H1 (cell line): ENCODE measurements around the gene TMEM273. TPM values are rescaled to one million over a fixed set of nuclear protein-coding genes. Genes with fewer than 3 reads are reported as not detected.

Experiments
- ASH2L ChIP-seq: fragments of 200-600, 300-600 bp; sonication (generic); IDR thresholded peaks from one replicate; pipeline ENCODE4 v1.7.1; 2017; ENCODE audit warnings: low read length
- CBX5 ChIP-seq: fragments of 300-800, 300-1000 bp; sonication (generic); IDR thresholded peaks from 2 replicates; pipeline ENCODE4 v1.7.1; 2016; ENCODE audit warnings: antibody characterized with exemption, low read length, low read depth
- CHD1 ChIP-seq: IDR thresholded peaks from 2 replicates; pipeline ENCODE4 v1.6.1; 2012; ENCODE audit warnings: low read depth, low read length, improper control_type of control experiment
- CTBP2 ChIP-seq: IDR thresholded peaks from 2 replicates; pipeline ENCODE4 v1.7.0; 2011; ENCODE audit warnings: borderline replicate concordance, mild to moderate bottlenecking, moderate library complexity, mixed read lengths, low read length; ENCODE audit not compliant: insufficient read depth, insufficient read length
- POU5F1 ChIP-seq: IDR thresholded peaks from 2 replicates; pipeline ENCODE4 v1.6.1; 2011; ENCODE audit warnings: low read depth, mild to moderate bottlenecking, low read length, moderate library complexity
- SUZ12 ChIP-seq: fragments of 200-600 bp; sonication (generic); IDR thresholded peaks from 2 replicates; pipeline ENCODE4 v1.6.1; 2012; ENCODE audit warnings: mild to moderate bottlenecking, inconsistent platforms, low read length, moderate library complexity, mixed read lengths
- TEAD4 ChIP-seq: IDR thresholded peaks from 2 replicates; pipeline ENCODE4 v1.6.1; 2012; ENCODE audit warnings: low read depth, low read length, inconsistent platforms, mixed read lengths
- polyA plus RNA-seq, 7 experiments: library from polyadenylated mRNA; depleted of rRNA in 3 of 7; stranded (reverse) in 5 of 7; unstranded in 2 of 7; fragments of >200 nt in 5 of 7; fragments of 200-250 nt in 2 of 7; gene quantifications; 1 replicate in 5 of 7; 2 replicates in 1 of 7; 4 replicates in 1 of 7; pipeline versions ENCODE4 v1.2.1 to v1.2.3, GENCODE V29; 2011 to 2013; ENCODE audit warnings: missing spikeins in 2 of 7, mixed read lengths in 2 of 7
- total RNA-seq: library from RNA; stranded (reverse); fragmentation: NEBNext Ultra II Directional; extraction: Animal tissue kit (Norgen Biotek cat#: 25700); gene quantifications from 2 replicates; pipeline ENCODE4 v1.2.1, GENCODE V29; 2021
- TF ChIP-seq, protein P1 (sequence below): IDR thresholded peaks from 2 replicates; pipeline ENCODE4 v1.6.1; 2012; ENCODE audit warnings: inconsistent platforms
- TF ChIP-seq, protein P2 (sequence below): fragments of 300-600 bp; sonication (generic); IDR thresholded peaks from 2 replicates; pipeline ENCODE4 v1.7.1; 2012; ENCODE audit warnings: low read length, moderate library complexity, mild to moderate bottlenecking, inconsistent platforms; ENCODE audit not compliant: insufficient replicate concordance

TMEM273 gene
- total and polyA plus RNA-seq, 2 of the 8 experiments (the other 6 are each of a cell fraction or from before 2014, with no cell fraction given): not detected

DNA sequence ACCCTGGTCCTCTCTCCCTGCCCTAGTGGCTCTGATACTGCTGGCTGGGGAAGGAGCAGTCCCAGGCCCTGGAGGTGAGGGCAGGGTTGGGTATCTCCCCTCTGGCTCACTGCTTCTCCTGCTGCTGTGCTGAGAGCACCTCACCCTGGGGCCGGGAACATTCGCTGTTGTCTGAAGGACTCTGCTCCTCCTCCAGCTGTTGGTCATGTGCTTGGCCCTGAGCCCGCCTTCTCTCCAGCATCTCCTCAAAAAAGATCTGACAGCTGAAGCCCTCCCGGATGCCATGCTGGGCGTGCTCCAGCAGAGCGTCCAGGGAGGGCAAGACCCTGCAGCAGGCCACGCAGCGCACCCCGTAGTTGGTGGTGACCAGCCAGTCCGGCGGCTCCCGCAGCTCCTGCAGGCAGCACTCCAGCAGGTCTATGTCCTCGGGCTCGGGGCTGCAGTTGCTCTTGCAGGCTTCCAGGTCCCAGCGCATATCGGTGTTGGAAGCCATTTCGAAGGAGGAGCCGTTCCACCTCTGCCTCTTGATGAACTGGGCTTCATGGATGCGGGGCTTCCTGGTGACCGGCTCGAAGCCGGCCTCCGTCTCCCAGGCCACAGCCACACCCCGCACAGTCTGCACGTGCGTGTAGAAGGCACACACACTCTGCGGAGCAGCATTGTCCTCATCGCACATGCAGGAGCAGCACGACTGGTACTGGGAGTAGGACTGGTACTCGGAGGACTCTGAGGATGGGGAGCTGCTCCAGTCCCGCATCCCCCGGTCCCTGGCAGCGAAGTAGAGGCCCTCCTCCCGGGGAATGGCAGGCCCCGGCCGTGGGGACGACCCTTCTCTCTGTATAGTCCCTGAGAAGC lies 56.5 kb downstream of the TMEM273 start (continued):
- TF ChIP-seq ASH2L: no peak
- TF ChIP-seq CBX5: no peak
- TF ChIP-seq, protein P1, sequence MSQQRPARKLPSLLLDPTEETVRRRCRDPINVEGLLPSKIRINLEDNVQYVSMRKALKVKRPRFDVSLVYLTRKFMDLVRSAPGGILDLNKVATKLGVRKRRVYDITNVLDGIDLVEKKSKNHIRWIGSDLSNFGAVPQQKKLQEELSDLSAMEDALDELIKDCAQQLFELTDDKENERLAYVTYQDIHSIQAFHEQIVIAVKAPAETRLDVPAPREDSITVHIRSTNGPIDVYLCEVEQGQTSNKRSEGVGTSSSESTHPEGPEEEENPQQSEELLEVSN: no peak
- TF ChIP-seq SUZ12: no peak
- no peak for TF ChIP-seq TEAD4
- no peak for TF ChIP-seq CHD1
- no peak for TF ChIP-seq POU5F1
- no peak for TF ChIP-seq CTBP2
- TF ChIP-seq, protein P2, sequence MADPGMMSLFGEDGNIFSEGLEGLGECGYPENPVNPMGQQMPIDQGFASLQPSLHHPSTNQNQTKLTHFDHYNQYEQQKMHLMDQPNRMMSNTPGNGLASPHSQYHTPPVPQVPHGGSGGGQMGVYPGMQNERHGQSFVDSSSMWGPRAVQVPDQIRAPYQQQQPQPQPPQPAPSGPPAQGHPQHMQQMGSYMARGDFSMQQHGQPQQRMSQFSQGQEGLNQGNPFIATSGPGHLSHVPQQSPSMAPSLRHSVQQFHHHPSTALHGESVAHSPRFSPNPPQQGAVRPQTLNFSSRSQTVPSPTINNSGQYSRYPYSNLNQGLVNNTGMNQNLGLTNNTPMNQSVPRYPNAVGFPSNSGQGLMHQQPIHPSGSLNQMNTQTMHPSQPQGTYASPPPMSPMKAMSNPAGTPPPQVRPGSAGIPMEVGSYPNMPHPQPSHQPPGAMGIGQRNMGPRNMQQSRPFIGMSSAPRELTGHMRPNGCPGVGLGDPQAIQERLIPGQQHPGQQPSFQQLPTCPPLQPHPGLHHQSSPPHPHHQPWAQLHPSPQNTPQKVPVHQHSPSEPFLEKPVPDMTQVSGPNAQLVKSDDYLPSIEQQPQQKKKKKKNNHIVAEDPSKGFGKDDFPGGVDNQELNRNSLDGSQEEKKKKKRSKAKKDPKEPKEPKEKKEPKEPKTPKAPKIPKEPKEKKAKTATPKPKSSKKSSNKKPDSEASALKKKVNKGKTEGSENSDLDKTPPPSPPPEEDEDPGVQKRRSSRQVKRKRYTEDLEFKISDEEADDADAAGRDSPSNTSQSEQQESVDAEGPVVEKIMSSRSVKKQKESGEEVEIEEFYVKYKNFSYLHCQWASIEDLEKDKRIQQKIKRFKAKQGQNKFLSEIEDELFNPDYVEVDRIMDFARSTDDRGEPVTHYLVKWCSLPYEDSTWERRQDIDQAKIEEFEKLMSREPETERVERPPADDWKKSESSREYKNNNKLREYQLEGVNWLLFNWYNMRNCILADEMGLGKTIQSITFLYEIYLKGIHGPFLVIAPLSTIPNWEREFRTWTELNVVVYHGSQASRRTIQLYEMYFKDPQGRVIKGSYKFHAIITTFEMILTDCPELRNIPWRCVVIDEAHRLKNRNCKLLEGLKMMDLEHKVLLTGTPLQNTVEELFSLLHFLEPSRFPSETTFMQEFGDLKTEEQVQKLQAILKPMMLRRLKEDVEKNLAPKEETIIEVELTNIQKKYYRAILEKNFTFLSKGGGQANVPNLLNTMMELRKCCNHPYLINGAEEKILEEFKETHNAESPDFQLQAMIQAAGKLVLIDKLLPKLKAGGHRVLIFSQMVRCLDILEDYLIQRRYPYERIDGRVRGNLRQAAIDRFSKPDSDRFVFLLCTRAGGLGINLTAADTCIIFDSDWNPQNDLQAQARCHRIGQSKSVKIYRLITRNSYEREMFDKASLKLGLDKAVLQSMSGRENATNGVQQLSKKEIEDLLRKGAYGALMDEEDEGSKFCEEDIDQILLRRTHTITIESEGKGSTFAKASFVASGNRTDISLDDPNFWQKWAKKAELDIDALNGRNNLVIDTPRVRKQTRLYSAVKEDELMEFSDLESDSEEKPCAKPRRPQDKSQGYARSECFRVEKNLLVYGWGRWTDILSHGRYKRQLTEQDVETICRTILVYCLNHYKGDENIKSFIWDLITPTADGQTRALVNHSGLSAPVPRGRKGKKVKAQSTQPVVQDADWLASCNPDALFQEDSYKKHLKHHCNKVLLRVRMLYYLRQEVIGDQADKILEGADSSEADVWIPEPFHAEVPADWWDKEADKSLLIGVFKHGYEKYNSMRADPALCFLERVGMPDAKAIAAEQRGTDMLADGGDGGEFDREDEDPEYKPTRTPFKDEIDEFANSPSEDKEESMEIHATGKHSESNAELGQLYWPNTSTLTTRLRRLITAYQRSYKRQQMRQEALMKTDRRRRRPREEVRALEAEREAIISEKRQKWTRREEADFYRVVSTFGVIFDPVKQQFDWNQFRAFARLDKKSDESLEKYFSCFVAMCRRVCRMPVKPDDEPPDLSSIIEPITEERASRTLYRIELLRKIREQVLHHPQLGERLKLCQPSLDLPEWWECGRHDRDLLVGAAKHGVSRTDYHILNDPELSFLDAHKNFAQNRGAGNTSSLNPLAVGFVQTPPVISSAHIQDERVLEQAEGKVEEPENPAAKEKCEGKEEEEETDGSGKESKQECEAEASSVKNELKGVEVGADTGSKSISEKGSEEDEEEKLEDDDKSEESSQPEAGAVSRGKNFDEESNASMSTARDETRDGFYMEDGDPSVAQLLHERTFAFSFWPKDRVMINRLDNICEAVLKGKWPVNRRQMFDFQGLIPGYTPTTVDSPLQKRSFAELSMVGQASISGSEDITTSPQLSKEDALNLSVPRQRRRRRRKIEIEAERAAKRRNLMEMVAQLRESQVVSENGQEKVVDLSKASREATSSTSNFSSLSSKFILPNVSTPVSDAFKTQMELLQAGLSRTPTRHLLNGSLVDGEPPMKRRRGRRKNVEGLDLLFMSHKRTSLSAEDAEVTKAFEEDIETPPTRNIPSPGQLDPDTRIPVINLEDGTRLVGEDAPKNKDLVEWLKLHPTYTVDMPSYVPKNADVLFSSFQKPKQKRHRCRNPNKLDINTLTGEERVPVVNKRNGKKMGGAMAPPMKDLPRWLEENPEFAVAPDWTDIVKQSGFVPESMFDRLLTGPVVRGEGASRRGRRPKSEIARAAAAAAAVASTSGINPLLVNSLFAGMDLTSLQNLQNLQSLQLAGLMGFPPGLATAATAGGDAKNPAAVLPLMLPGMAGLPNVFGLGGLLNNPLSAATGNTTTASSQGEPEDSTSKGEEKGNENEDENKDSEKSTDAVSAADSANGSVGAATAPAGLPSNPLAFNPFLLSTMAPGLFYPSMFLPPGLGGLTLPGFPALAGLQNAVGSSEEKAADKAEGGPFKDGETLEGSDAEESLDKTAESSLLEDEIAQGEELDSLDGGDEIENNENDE: no peak
